Stimulated activated CD8-positive, alpha-beta memory T cell treated with anti-CD3 and anti-CD28 coated beads, Interleukin-12 subunit alpha, Interleukin-12 subunit beta, amount 100 ng/mL, for 1 hour (primary cell): ENCODE measurements around the gene DCUN1D5.
A peak's percentile ranks its signal among the peaks of the same experiment; 100 is the strongest.
"Not testable (repeated sequence)": the region's sequence is repeated elsewhere in the genome, so short reads cannot be mapped to it uniquely, and the experiment has no call there.

ENCODE experiments used
- DNase-seq: peaks from one replicate; pipeline ENCODE4 v3.0.0-alpha.2; 2020; ENCODE audit warnings: low read depth

The DCUN1D5 gene

GRCh38 chr11:103055221-103055890, 36.6 kb downstream of the DCUN1D5 start:
- no peak for DNase-seq

DNA sequence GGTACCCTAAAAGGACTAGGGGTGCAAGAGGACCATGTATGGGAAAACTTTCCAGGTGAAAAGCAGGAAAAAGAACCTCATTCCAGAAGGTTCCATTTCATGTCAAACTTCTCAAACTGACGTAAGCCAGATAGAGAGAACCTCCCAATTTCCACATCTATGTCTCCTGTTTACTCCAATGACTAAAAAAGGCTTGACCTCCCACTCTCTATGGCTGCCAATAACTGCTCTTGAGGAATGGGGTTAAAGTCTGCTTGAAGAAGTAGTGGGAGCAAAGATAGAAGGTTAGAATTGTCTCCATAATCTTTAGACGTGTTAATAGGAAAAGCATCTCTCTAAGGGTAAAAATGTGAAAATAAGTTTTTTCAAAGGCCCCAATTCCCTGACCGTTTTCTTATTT, 38.0 kb downstream of the DCUN1D5 start:
- DNase-seq = no peak

GRCh38 chr11:103051981-103052380, 40.0 kb downstream of the DCUN1D5 start:
- no peak for DNase-seq

DNA sequence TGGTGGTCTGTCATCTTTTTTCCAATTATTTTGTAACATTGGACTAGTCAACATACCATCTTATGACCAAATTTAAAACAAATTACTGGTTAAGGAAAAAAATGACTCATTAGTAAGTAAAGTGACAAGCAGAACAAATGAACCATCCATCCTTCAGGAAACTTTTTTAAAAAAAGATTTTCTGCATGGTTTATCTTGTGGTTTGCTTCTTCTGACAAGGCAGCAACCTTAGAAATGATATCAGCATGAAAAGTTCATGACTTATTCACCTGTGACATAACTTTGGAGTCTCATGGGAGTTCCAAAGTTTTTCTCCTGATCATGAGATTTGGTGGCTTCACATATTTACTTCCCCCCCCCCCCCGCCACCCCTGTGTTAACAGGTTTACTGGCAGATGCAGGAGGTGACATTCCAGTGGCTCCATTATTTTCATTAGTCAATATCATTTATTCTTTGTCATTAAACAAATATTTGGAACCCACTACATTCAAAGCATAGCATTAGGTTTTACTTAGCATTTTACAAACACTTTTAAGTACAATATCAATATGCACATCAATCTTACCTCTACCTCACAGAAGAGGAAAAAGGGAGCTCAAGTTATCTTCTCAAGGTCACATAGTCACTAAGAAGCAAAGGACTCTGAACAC, 40.7 kb downstream of the DCUN1D5 start:
- no peak for DNase-seq

DNA sequence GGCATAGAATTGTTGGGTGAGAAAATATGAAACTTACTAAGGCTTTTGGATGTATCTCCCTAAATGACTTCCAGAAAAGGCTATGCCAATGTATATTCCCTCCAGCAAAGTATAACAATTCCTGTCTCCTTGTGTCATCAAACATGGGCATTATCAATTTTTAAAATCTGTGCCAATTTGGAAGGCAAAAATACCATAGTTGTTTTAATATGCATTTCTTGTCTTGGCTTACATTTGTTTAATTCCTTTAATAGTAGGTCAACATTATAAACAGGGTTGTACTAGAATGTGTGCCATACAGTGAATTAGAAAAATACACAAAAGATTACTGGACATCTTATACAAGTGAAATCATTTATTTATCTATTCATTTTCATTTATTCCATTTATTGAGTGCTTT, 41.6 kb downstream of the DCUN1D5 start:
- DNase-seq = no peak

DNA sequence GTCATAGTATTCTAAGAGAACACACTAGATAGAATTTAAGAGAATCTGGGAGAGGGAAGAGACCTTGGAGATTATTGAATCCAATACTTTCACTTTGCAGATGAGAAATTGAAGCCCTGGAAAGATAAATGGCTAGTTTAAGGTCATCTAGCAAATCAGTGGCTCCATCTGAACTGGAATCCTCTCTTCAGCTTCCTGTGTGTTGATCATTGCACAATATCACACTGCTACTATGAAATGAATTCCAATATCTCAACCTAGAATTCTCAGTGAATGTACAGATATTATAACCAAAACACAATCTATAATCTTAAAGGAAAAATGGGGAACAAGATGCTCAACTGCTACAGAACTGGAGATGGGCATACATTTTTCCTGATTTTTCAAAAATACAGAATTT, 44.1 kb downstream of the DCUN1D5 start:
- no peak for DNase-seq

- no peak for DNase-seq
Measured at GRCh38 chr11:103043826-103044678, 47.9 kb downstream of the DCUN1D5 start.

- DNase-seq = no peak
Measured at GRCh38 chr11:103042161-103042560, 49.8 kb downstream of the DCUN1D5 start.

DNA sequence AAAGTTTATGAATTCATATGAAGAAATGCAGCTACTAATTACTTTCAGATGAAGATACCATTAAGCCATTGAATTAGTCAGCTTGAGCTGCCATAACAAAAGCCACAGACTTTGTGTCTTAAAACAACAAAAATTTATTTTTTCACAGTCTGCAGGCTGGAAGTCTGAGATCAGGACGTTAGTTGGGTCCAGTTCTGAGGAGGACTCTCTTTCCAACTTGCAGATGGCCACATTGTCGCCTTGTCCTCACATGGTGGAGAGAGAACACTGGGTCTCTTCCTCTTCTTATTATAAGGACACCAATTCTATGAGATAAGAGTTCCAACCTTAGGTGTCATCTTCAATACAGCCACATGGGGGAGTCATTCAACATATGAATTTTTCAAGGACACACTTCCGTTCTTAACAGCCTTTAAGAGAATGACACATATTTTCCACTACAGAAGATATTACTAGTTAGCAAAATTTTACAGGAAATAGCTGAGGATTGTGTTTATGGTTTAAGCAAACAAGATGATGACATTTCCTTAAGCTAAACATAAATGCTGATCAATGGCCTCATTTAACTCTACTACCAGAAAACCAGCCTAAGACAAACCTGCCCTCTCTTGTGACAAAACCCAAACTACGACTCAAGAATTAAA, 56.0 kb downstream of the DCUN1D5 start:
- peak; percentile 16 for DNase-seq

GRCh38 chr11:103035216-103035615, 56.7 kb downstream of the DCUN1D5 start:
- no peak for DNase-seq

GRCh38 chr11:103031834-103032233, 60.1 kb downstream of the DCUN1D5 start:
- DNase-seq = no peak

- DNase-seq = no peak
Measured at GRCh38 chr11:103029401-103029800, 62.6 kb downstream of the DCUN1D5 start.

GRCh38 chr11:103028304-103029020, 63.5 kb downstream of the DCUN1D5 start:
- DNase-seq = not testable (repeated sequence)

- no peak for DNase-seq
Measured at GRCh38 chr11:103024086-103024485, 67.9 kb downstream of the DCUN1D5 start.

DNA sequence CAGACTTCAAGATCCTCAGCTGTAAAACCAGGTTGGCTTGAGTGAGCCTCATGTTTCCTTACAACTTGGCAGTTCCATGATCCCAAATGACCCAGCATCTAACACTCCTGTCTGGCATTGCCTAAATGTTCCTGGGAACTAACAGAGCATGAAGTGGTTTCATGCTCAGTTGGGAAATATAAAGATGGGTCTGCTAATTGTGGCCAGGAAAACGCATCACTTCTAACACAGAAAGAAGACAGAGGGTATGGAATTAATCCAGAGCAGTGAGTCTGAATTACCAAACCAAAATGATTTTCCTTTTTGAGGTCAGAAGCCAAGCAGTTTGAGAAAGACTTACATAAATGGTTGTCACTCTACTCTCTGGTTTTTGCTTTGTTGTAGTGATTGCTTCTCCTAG, 75.9 kb downstream of the DCUN1D5 start:
- no peak for DNase-seq

DNA sequence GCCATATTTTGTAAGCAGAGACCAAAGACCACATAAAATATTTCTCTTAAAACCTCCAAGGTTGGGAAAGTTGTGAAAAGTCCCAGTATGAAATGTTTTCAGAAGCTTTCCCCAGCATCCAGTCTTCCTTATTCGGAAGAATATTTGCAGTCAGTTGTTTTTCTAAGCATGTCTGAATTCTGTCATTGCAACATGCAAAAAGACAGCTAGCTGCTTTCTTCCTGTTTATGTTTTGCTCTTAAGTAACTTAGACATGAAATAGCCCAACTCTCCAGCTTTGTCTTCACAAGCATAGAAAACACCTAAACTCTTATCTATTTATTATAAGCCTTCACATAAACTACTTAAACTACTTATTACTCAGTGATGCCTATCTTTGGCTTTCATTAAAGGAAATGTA, 78.5 kb downstream of the DCUN1D5 start:
- DNase-seq = no peak
